ENCODE results near the gene PCDHGA3. TPM values are rescaled to one million over a fixed set of nuclear protein-coding genes. Genes with fewer than 3 reads are reported as not detected.
"Not testable (repeated sequence)": the region's sequence is repeated elsewhere in the genome, so short reads cannot be mapped to it uniquely, and the experiment has no call there.

PCDHGA3 gene
- polyA plus RNA-seq, 10 donors = 1.2 to 1.7 (median 1.4) TPM

- not testable (repeated sequence) for DNase-seq
Measured at GRCh38 chr5:141375444-141376155, 32.0 kb downstream of the PCDHGA3 start.

GRCh38 chr5:141382469-141383294, 39.1 kb downstream of the PCDHGA3 start, which contains the start of gene PCDHGA7:
Gene PCDHGA7 (plus strand): TSS chr5:141382742. CDS start chr5:141382900, 158 bp downstream.
- no peak for DNase-seq

GRCh38 chr5:141383345-141383744, 39.7 kb downstream of the PCDHGA3 start:
- no peak for DNase-seq

- no peak for DNase-seq
Measured at GRCh38 chr5:141384471-141385267, 41.0 kb downstream of the PCDHGA3 start.

GRCh38 chr5:141387557-141388311, 44.1 kb downstream of the PCDHGA3 start, which contains the start of gene PCDHGB4:
Gene PCDHGB4 (plus strand): TSS chr5:141387698. CDS start chr5:141387885, 187 bp downstream.
- DNase-seq = not testable (repeated sequence)

- DNase-seq = no peak
Measured at GRCh38 chr5:141388661-141389060, 45.0 kb downstream of the PCDHGA3 start.

- DNase-seq = no peak
Measured at GRCh38 chr5:141389153-141390042, 45.8 kb downstream of the PCDHGA3 start.

- DNase-seq = no peak
Measured at GRCh38 chr5:141392429-141393198, 49.0 kb downstream of the PCDHGA3 start, which contains the start of gene PCDHGA8. Gene PCDHGA8 (plus strand): TSS chr5:141392633. CDS start chr5:141392814, 181 bp downstream.

- no peak for DNase-seq
Measured at GRCh38 chr5:141393267-141393666, 49.6 kb downstream of the PCDHGA3 start.

- not testable (repeated sequence) for DNase-seq
Measured at GRCh38 chr5:141394401-141395187, 51.0 kb downstream of the PCDHGA3 start.

Other genes with a start within 250 kb of the PCDHGA3 start
- gene PCDHB2, start 249.2 kb upstream of the PCDHGA3 start, polyA plus RNA-seq (ENCODE audit: insufficient read length in 10 of 10) = 1 to 10 TPM; 2.3 to 5.9 (median 4.2) TPM
- 1 to 10 TPM; 1.6 to 2.8 (median 2.0) TPM for gene PCDHB3, start 243.4 kb upstream of the PCDHGA3 start, polyA plus RNA-seq (ENCODE audit: insufficient read length in 10 of 10)
- gene PCDHB4, start 222.0 kb upstream of the PCDHGA3 start, polyA plus RNA-seq (ENCODE audit: insufficient read length in 10 of 10) = 1 to 10 TPM; 2.8 to 4.6 (median 3.1) TPM
- gene PCDHB5, start 208.6 kb upstream of the PCDHGA3 start, polyA plus RNA-seq (ENCODE audit: insufficient read length in 10 of 10) = 1 to 10 TPM; 2.7 to 5.1 (median 3.9) TPM
- 1 to 10 TPM; 1.3 to 2.5 (median 1.8) TPM for gene PCDHB6, start 193.8 kb upstream of the PCDHGA3 start, polyA plus RNA-seq (ENCODE audit: insufficient read length in 10 of 10)
- gene PCDHB7, start 171.2 kb upstream of the PCDHGA3 start, polyA plus RNA-seq (ENCODE audit: insufficient read length in 10 of 10) = 1 to 10 TPM; 1.8 to 3.5 (median 2.6) TPM
- gene PCDHB8, start 166.0 kb upstream of the PCDHGA3 start, polyA plus RNA-seq (ENCODE audit: insufficient read length in 10 of 10) = 1 to 10 TPM in 8 of 10 donors, under 1 TPM in 2; 0.34 to 2.4 (median 1.3) TPM
- 1 to 10 TPM; 2.3 to 6.1 (median 4.2) TPM for gene PCDHB16, start 161.4 kb upstream of the PCDHGA3 start, polyA plus RNA-seq (ENCODE audit: insufficient read length in 10 of 10)
- 1 to 10 TPM; 1.4 to 3.9 (median 2.5) TPM for gene PCDHB9, start 156.7 kb upstream of the PCDHGA3 start, polyA plus RNA-seq (ENCODE audit: insufficient read length in 10 of 10)
- gene PCDHB10, start 151.5 kb upstream of the PCDHGA3 start, polyA plus RNA-seq (ENCODE audit: insufficient read length in 10 of 10) = 1 to 10 TPM; 3.6 to 6.4 (median 4.9) TPM
- gene PCDHB11, start 144.2 kb upstream of the PCDHGA3 start, polyA plus RNA-seq (ENCODE audit: insufficient read length in 10 of 10) = 1 to 10 TPM; 1.6 to 3.5 (median 2.7) TPM
- gene PCDHB12, start 135.1 kb upstream of the PCDHGA3 start, polyA plus RNA-seq (ENCODE audit: insufficient read length in 10 of 10) = 1 to 10 TPM; 2.3 to 3.7 (median 2.8) TPM
- 1 to 10 TPM; 2.3 to 3.6 (median 2.6) TPM for gene PCDHB13, start 129.9 kb upstream of the PCDHGA3 start, polyA plus RNA-seq (ENCODE audit: insufficient read length in 10 of 10)
- gene PCDHB14, start 120.5 kb upstream of the PCDHGA3 start, polyA plus RNA-seq (ENCODE audit: insufficient read length in 10 of 10) = 1 to 10 TPM; 5.3 to 8.1 (median 6.6) TPM
- gene PCDHB15, start 98.4 kb upstream of the PCDHGA3 start, polyA plus RNA-seq (ENCODE audit: insufficient read length in 10 of 10) = 1 to 10 TPM; 5.9 to 9.7 (median 7.8) TPM
- gene SLC25A2, start 39.8 kb upstream of the PCDHGA3 start, polyA plus RNA-seq (ENCODE audit: insufficient read length in 10 of 10) = under 1 TPM in 1 of 10 donors, not detected in 9; 0.17 TPM
- 10 to 100 TPM; 74.5 to 97.2 (median 82.8) TPM for gene TAF7, start 23.0 kb upstream of the PCDHGA3 start, polyA plus RNA-seq (ENCODE audit: insufficient read length in 10 of 10)
- gene PCDHGA1, start 13.3 kb upstream of the PCDHGA3 start, polyA plus RNA-seq (ENCODE audit: insufficient read length in 10 of 10) = under 1 TPM; 0.38 to 0.64 (median 0.54) TPM
- gene PCDHGA2, start 5.1 kb upstream of the PCDHGA3 start, polyA plus RNA-seq (ENCODE audit: insufficient read length in 10 of 10) = 1 to 10 TPM; 1.7 to 3.1 (median 2.4) TPM
- under 1 TPM; 0.36 to 0.88 (median 0.60) TPM for gene PCDHGB1, start 6.3 kb downstream of the PCDHGA3 start, polyA plus RNA-seq (ENCODE audit: insufficient read length in 10 of 10)
- gene PCDHGA4, start 11.2 kb downstream of the PCDHGA3 start, polyA plus RNA-seq (ENCODE audit: insufficient read length in 10 of 10) = 1 to 10 TPM; 1.1 to 1.8 (median 1.3) TPM
- gene PCDHGB2, start 16.2 kb downstream of the PCDHGA3 start, polyA plus RNA-seq (ENCODE audit: insufficient read length in 10 of 10) = 1 to 10 TPM; 1.9 to 2.6 (median 2.2) TPM
- 1 to 10 TPM; 1.9 to 3.3 (median 2.6) TPM for gene PCDHGA5, start 20.3 kb downstream of the PCDHGA3 start, polyA plus RNA-seq (ENCODE audit: insufficient read length in 10 of 10)
- 1 to 10 TPM in 9 of 10 donors, under 1 TPM in 1; 0.99 to 1.7 (median 1.4) TPM for gene PCDHGB3, start 26.4 kb downstream of the PCDHGA3 start, polyA plus RNA-seq (ENCODE audit: insufficient read length in 10 of 10)
- gene PCDHGA6, start 30.1 kb downstream of the PCDHGA3 start, polyA plus RNA-seq (ENCODE audit: insufficient read length in 10 of 10) = 1 to 10 TPM; 2.4 to 5.4 (median 3.4) TPM
- gene PCDHGA7, start 38.9 kb downstream of the PCDHGA3 start, polyA plus RNA-seq (ENCODE audit: insufficient read length in 10 of 10) = 1 to 10 TPM; 1.2 to 2.0 (median 1.4) TPM
- 1 to 10 TPM; 1.7 to 3.9 (median 2.5) TPM for gene PCDHGB4, start 43.9 kb downstream of the PCDHGA3 start, polyA plus RNA-seq (ENCODE audit: insufficient read length in 10 of 10)
- under 1 TPM; 0.43 to 0.83 (median 0.57) TPM for gene PCDHGA8, start 48.8 kb downstream of the PCDHGA3 start, polyA plus RNA-seq (ENCODE audit: insufficient read length in 10 of 10)
- gene PCDHGB5, start 54.1 kb downstream of the PCDHGA3 start, polyA plus RNA-seq (ENCODE audit: insufficient read length in 10 of 10) = 1 to 10 TPM; 2.5 to 7.0 (median 4.1) TPM
- 1 to 10 TPM; 3.4 to 5.3 (median 3.8) TPM for gene PCDHGA9, start 58.9 kb downstream of the PCDHGA3 start, polyA plus RNA-seq (ENCODE audit: insufficient read length in 10 of 10)
- 1 to 10 TPM; 2.7 to 6.8 (median 4.3) TPM for gene PCDHGB6, start 64.2 kb downstream of the PCDHGA3 start, polyA plus RNA-seq (ENCODE audit: insufficient read length in 10 of 10)
- 1 to 10 TPM; 1.2 to 2.8 (median 1.8) TPM for gene PCDHGA10, start 69.2 kb downstream of the PCDHGA3 start, polyA plus RNA-seq (ENCODE audit: insufficient read length in 10 of 10)
- 10 to 100 TPM in 1 of 10 donors, 1 to 10 TPM in 9; 7.4 to 11.7 (median 8.2) TPM for gene PCDHGB7, start 73.8 kb downstream of the PCDHGA3 start, polyA plus RNA-seq (ENCODE audit: insufficient read length in 10 of 10)
- 1 to 10 TPM; 2.9 to 4.8 (median 3.3) TPM for gene PCDHGA11, start 77.2 kb downstream of the PCDHGA3 start, polyA plus RNA-seq (ENCODE audit: insufficient read length in 10 of 10)
- 1 to 10 TPM; 1.2 to 3.1 (median 2.3) TPM for gene PCDHGA12, start 86.7 kb downstream of the PCDHGA3 start, polyA plus RNA-seq (ENCODE audit: insufficient read length in 10 of 10)
- 100 to 1,000 TPM in 8 of 10 donors, 10 to 100 TPM in 2; 95.8 to 177 (median 115) TPM for gene PCDHGC3, start 132.1 kb downstream of the PCDHGA3 start, polyA plus RNA-seq (ENCODE audit: insufficient read length in 10 of 10)
- gene PCDHGC4, start 141.2 kb downstream of the PCDHGA3 start, polyA plus RNA-seq (ENCODE audit: insufficient read length in 10 of 10) = 1 to 10 TPM in 9 of 10 donors, under 1 TPM in 1; 0.93 to 2.2 (median 1.6) TPM
- gene PCDHGC5, start 145.3 kb downstream of the PCDHGA3 start, polyA plus RNA-seq (ENCODE audit: insufficient read length in 10 of 10) = 1 to 10 TPM in 1 of 10 donors, under 1 TPM in 9; 0.25 to 1.4 (median 0.44) TPM